ENCODE data around the gene ABAT. TPM values are rescaled to one million over a fixed set of nuclear protein-coding genes. Genes with fewer than 3 reads are reported as not detected.

Gene ABAT
- total RNA-seq, 2 donors from 2014 or later = 9.8 to 14.9 TPM

DNA sequence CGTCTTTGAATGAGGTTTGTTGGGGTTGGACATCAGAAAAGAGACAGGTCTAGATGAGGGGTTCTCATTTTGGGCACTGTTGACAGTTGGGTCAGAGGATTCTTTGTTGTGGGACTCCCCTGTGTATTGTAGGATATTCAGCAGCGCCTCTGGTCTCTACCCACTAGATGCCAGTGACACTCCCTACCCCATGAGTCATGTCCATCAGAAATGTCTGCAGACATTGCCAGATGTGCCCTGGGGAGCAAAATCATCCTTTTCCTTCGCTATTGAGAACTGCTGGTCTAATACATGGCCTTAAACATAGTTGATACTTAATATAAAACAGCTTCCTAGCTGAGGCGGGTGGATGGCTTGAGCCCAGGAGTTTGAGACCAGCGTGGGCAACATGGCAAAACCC, 3.1 kb downstream of the ABAT start:
- no peak for DNase-seq (ENCODE audit: low spot score)
- Histone ChIP-seq H3K27me3 (no peaks in the 10 kb centered on the region), H3K4me1 (peaks cover 0 to 19% of the 10 kb centered on the region in 2 donors), H3K36me3 (no peaks in the 10 kb centered on the region), H3K27ac (no peak overlapping the region), H3K4me3 (no peak overlapping the region), H3K9me3 (no peaks in the 10 kb centered on the region)
- TF ChIP-seq, protein P1, sequence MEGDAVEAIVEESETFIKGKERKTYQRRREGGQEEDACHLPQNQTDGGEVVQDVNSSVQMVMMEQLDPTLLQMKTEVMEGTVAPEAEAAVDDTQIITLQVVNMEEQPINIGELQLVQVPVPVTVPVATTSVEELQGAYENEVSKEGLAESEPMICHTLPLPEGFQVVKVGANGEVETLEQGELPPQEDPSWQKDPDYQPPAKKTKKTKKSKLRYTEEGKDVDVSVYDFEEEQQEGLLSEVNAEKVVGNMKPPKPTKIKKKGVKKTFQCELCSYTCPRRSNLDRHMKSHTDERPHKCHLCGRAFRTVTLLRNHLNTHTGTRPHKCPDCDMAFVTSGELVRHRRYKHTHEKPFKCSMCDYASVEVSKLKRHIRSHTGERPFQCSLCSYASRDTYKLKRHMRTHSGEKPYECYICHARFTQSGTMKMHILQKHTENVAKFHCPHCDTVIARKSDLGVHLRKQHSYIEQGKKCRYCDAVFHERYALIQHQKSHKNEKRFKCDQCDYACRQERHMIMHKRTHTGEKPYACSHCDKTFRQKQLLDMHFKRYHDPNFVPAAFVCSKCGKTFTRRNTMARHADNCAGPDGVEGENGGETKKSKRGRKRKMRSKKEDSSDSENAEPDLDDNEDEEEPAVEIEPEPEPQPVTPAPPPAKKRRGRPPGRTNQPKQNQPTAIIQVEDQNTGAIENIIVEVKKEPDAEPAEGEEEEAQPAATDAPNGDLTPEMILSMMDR (IDR thresholded peaks at IDR 0.05) = no peak

GRCh38 chr16:8678068-8678927, 3.9 kb downstream of the ABAT start:
- H3K27me3 ChIP-seq = no peaks in the 10 kb centered on the region
- no peak overlapping the region for H3K4me3 ChIP-seq
- TF ChIP-seq, protein P1 (IDR thresholded peaks at IDR 0.05) = no peak
- no peaks in the 10 kb centered on the region for H3K36me3 ChIP-seq
- H3K27ac ChIP-seq = no peak overlapping the region
- no peak for DNase-seq (ENCODE audit: low spot score)
- H3K9me3 ChIP-seq = no peaks in the 10 kb centered on the region
- H3K4me1 ChIP-seq = peaks cover 0 to 19% of the 10 kb centered on the region in 2 donors

- H3K9me3 ChIP-seq = no peaks in the 10 kb centered on the region
- H3K27me3 ChIP-seq = no peaks in the 10 kb centered on the region
- TF ChIP-seq, protein P1 (IDR thresholded peaks at IDR 0.05) = no peak
- peaks cover 0 to 14% of the 10 kb centered on the region in 2 donors for H3K4me1 ChIP-seq
- H3K36me3 ChIP-seq = no peaks in the 10 kb centered on the region
- no peak for DNase-seq (ENCODE audit: low spot score)
- H3K4me3 ChIP-seq = no peak overlapping the region
- H3K27ac ChIP-seq = no peak overlapping the region
These were observed 4.7 kb downstream of the ABAT start for GRCh38 chr16:8679151-8679550.

DNA sequence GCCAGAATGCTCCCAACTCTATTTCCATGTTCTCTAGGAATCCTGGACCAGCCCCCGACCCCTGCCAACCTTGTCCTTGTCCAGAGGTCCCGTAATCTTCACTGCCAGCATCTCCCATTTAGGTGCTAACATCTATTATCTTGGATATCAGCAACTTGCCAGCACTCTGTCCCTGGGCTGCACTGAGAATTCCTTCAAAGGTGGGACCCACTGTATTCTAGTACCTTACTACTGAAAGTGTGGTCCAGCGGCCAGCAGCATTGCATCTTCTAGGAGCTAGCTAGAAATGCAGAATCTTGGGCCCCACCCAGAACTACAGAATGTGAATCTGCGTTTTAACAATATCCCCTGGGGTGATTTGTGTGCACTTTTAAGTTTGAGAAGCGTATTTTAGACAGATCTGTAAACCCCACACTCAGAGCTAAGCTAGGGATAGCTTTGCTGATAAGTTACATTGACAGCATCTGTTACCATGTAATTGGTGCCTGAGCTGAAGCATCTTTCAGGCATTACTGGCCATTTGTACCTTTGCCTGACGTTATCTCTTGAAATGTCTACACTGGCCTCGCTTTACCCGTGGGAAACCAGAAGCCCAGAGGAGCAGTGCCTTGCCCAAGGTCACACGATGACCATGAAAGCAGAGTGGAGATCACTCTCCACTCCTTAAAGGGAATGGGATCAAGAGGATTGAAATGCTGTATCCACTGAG, 8.3 kb downstream of the ABAT start:
- Histone ChIP-seq H3K9me3 (no peaks in the 10 kb centered on the region), H3K27ac (no peak overlapping the region), H3K4me3 (no peak overlapping the region), H3K36me3 (no peaks in the 10 kb centered on the region), H3K4me1 (peaks cover 0 to 14% of the 10 kb centered on the region in 2 donors), H3K27me3 (no peaks in the 10 kb centered on the region)
- no peak for DNase-seq (ENCODE audit: low spot score)
- TF ChIP-seq, protein P1 (IDR thresholded peaks at IDR 0.05) = no peak

- Histone ChIP-seq H3K27me3 (no peaks in the 10 kb centered on the region), H3K36me3 (no peaks in the 10 kb centered on the region), H3K27ac (no peak overlapping the region), H3K4me1 (peaks cover 0 to 14% of the 10 kb centered on the region in 2 donors), H3K4me3 (no peak overlapping the region), H3K9me3 (no peaks in the 10 kb centered on the region)
- TF ChIP-seq, protein P1 (IDR thresholded peaks at IDR 0.05) = no peak
- DNase-seq (ENCODE audit: low spot score) = no peak
These were observed 9.2 kb downstream of the ABAT start for GRCh38 chr16:8683640-8684039.

Data from right atrium auricular region (tissue), 2 donors.